Activated T-helper 1 cell treated with anti-CD3 and anti-CD28 coated beads, Interleukin-12 subunit alpha, Interleukin-12 subunit beta, Interleukin-2, Interleukin-4 antibody, amounts not matched to agents 30 ng/mL and 10 ng/mL and 1 ng/mL, durations not matched to agents 14 hours and 24 hours and 36 hours (primary cell): ENCODE data around the gene CUBN. TPM values are rescaled to one million over a fixed set of nuclear protein-coding genes. Genes with fewer than 3 reads are reported as not detected.

Experiments used
- DNase-seq: peaks from one replicate; pipeline ENCODE4 v3.0.0; 2021; ENCODE audit warnings: low spot score
- H3K27ac Mint-ChIP-seq: one replicate; pipeline ENCODE4 v1.8.0; 2021; ENCODE audit warnings: mild to moderate bottlenecking, mixed read lengths
- H3K27me3 Mint-ChIP-seq: one replicate; pipeline ENCODE4 v1.8.0; 2022; ENCODE audit warnings: mild to moderate bottlenecking, moderate library complexity, mixed read lengths; ENCODE audit not compliant: insufficient read depth
- H3K36me3 Mint-ChIP-seq: one replicate; pipeline ENCODE4 v1.8.0; 2021; ENCODE audit warnings: low read depth, mixed read lengths
- H3K4me1 Mint-ChIP-seq: one replicate; pipeline ENCODE4 v1.8.0; 2021; ENCODE audit warnings: low read depth, mixed read lengths
- H3K4me3 Mint-ChIP-seq: one replicate; pipeline ENCODE4 v1.8.0; 2021; ENCODE audit warnings: mild to moderate bottlenecking, moderate library complexity, mixed read lengths
- H3K9me3 Mint-ChIP-seq: one replicate; pipeline ENCODE4 v1.8.0; 2021; ENCODE audit warnings: mixed read lengths
- intact Hi-C: fragments of 100-400 bp; cut with micrococcal nuclease; formaldehyde crosslinking; loops from one replicate; pipeline ENCODE4 v1.15.1; 2024
- total RNA-seq: library from RNA; stranded (reverse); gene quantifications from 2 replicates; pipeline ENCODE4 v1.2.3, GENCODE V29; 2022

CUBN gene
- total RNA-seq, 1 donor from 2014 or later, result 0.21 TPM

- DNase-seq, result no peak
- H3K27ac Mint-ChIP-seq, result no peak overlapping the region
- no peak overlapping the region for H3K4me3 Mint-ChIP-seq
- intact Hi-C loops, result no loop called here
- H3K4me1 Mint-ChIP-seq, result peaks cover 11% of the 10 kb centered on the region
- peaks cover 4% of the 10 kb centered on the region for H3K36me3 Mint-ChIP-seq
- H3K9me3 Mint-ChIP-seq, result peaks cover 6% of the 10 kb centered on the region
- peaks cover 2% of the 10 kb centered on the region for H3K27me3 Mint-ChIP-seq
Observed at GRCh38 chr10:17092216-17092944, 37.2 kb downstream of the CUBN start.

- Mint-ChIP-seq H3K9me3 (no peaks in the 10 kb centered on the region), H3K36me3 (no peaks in the 10 kb centered on the region), H3K4me3 (no peak overlapping the region), H3K27ac (no peak overlapping the region), H3K4me1 (peaks cover 11% of the 10 kb centered on the region), H3K27me3 (peaks cover 4% of the 10 kb centered on the region)
- no peak for DNase-seq
- intact Hi-C loops, result no loop called here
Observed at GRCh38 chr10:17088118-17088806, 41.3 kb downstream of the CUBN start.

GRCh38 chr10:17086865-17087367 is 42.7 kb downstream of the CUBN start:
- Mint-ChIP-seq H3K27me3 (peaks cover 7% of the 10 kb centered on the region), H3K4me1 (peaks cover 2% of the 10 kb centered on the region), H3K4me3 (no peak overlapping the region), H3K27ac (no peak overlapping the region), H3K9me3 (no peaks in the 10 kb centered on the region), H3K36me3 (no peaks in the 10 kb centered on the region)
- intact Hi-C loops, result no loop called here
- no peak for DNase-seq

- Mint-ChIP-seq H3K9me3 (no peaks in the 10 kb centered on the region), H3K4me1 (no peaks in the 10 kb centered on the region), H3K27ac (no peak overlapping the region), H3K36me3 (no peaks in the 10 kb centered on the region), H3K27me3 (peaks cover 10% of the 10 kb centered on the region), H3K4me3 (no peak overlapping the region)
- DNase-seq, result no peak
- intact Hi-C loops, result no loop called here
Observed at GRCh38 chr10:17085011-17085725, 44.4 kb downstream of the CUBN start.

- Mint-ChIP-seq H3K27ac (no peak overlapping the region), H3K9me3 (no peaks in the 10 kb centered on the region), H3K4me3 (no peak overlapping the region), H3K36me3 (peaks cover 2% of the 10 kb centered on the region), H3K27me3 (peaks cover 15% of the 10 kb centered on the region), H3K4me1 (no peaks in the 10 kb centered on the region)
- no peak for DNase-seq
- intact Hi-C loops, result no loop called here
Observed at GRCh38 chr10:17084258-17084657, 45.4 kb downstream of the CUBN start.

- Mint-ChIP-seq H3K27me3 (peaks cover 15% of the 10 kb centered on the region), H3K36me3 (peaks cover 2% of the 10 kb centered on the region), H3K27ac (no peak overlapping the region), H3K4me1 (peaks cover 5% of the 10 kb centered on the region), H3K4me3 (no peak overlapping the region), H3K9me3 (no peaks in the 10 kb centered on the region)
- intact Hi-C loops, result no loop called here
- DNase-seq, result no peak
Observed at GRCh38 chr10:17081431-17081830, 48.2 kb downstream of the CUBN start.

GRCh38 chr10:17077890-17078289 is 51.7 kb downstream of the CUBN start:
- Mint-ChIP-seq H3K27me3 (peaks cover 11% of the 10 kb centered on the region), H3K36me3 (peaks cover 2% of the 10 kb centered on the region), H3K4me1 (peaks cover 13% of the 10 kb centered on the region), H3K27ac (no peak overlapping the region), H3K9me3 (no peaks in the 10 kb centered on the region), H3K4me3 (no peak overlapping the region)
- intact Hi-C loops, result no loop called here
- no peak for DNase-seq

GRCh38 chr10:17077346-17077781 is 52.2 kb downstream of the CUBN start:
- DNase-seq, result no peak
- no peaks in the 10 kb centered on the region for H3K9me3 Mint-ChIP-seq
- H3K36me3 Mint-ChIP-seq, result peaks cover 2% of the 10 kb centered on the region

GRCh38 chr10:17076626-17077345 is 52.8 kb downstream of the CUBN start:
- H3K9me3 Mint-ChIP-seq, result no peaks in the 10 kb centered on the region
- H3K36me3 Mint-ChIP-seq, result peaks cover 2% of the 10 kb centered on the region
- H3K4me3 Mint-ChIP-seq, result no peak overlapping the region
- H3K27me3 Mint-ChIP-seq, result peaks cover 8% of the 10 kb centered on the region
- H3K4me1 Mint-ChIP-seq, result peaks cover 13% of the 10 kb centered on the region
- H3K27ac Mint-ChIP-seq, result no peak overlapping the region
- intact Hi-C loops, result no loop called here
- no peak for DNase-seq

More at GRCh38 chr10:17077346-17077781, 52.2 kb downstream of the CUBN start:
- Mint-ChIP-seq H3K27me3 (peaks cover 8% of the 10 kb centered on the region), H3K27ac (no peak overlapping the region), H3K4me3 (no peak overlapping the region), H3K4me1 (peaks cover 13% of the 10 kb centered on the region)
- intact Hi-C loops, result no loop called here

GRCh38 chr10:17075533-17076359 is 53.9 kb downstream of the CUBN start:
- Mint-ChIP-seq H3K4me3 (no peak overlapping the region), H3K36me3 (peaks cover 2% of the 10 kb centered on the region), H3K27ac (no peak overlapping the region), H3K9me3 (no peaks in the 10 kb centered on the region), H3K4me1 (peaks cover 13% of the 10 kb centered on the region), H3K27me3 (peaks cover 9% of the 10 kb centered on the region)
- DNase-seq, result no peak
- intact Hi-C loops, result no loop called here

GRCh38 chr10:17074541-17074847 is 55.1 kb downstream of the CUBN start:
- Mint-ChIP-seq H3K4me1 (peaks cover 13% of the 10 kb centered on the region), H3K27ac (no peak overlapping the region), H3K36me3 (peaks cover 1% of the 10 kb centered on the region), H3K9me3 (no peaks in the 10 kb centered on the region), H3K4me3 (no peak overlapping the region), H3K27me3 (peaks cover 2% of the 10 kb centered on the region)
- DNase-seq, result no peak
- intact Hi-C loops, result no loop called here
